ENCODE results near the gene KRTAP5-8.
"Not testable (repeated sequence)": the region's sequence is repeated elsewhere in the genome, so short reads cannot be mapped to it uniquely, and the experiment has no call there.

GRCh38 chr11:71534711-71535608, 2.9 kb upstream of the KRTAP5-8 start:
- not testable (repeated sequence) for TF ChIP-seq CTCF (conservative IDR thresholded peaks at IDR 0.05; ENCODE audit: low read depth, low read length); EZH2phosphoT487 (IDR thresholded peaks at IDR 0.05; ENCODE audit: borderline replicate concordance, low read length); EZH2 (IDR thresholded peaks at IDR 0.05; ENCODE audit: low read length, unreplicated experiment)
